ENCODE data around the gene AK3. TPM values are rescaled to one million over a fixed set of nuclear protein-coding genes. Genes with fewer than 3 reads are reported as not detected.

Gene AK3
- total RNA-seq, 1 experiment from 2014 or later: 41.5 TPM

GRCh38 chr9:4774209-4774608, 33.2 kb upstream of the AK3 start:
- H3K23ac ChIP-seq (ENCODE audit: insufficient read length, low read depth, low read length): no peak overlapping the region
- H3K27ac Mint-ChIP-seq: no peak overlapping the region
- DNase-seq: no peak
- no peaks in the 10 kb centered on the region for H3K79me2 ChIP-seq (ENCODE audit: insufficient read depth, low read length)
- no peaks in the 10 kb centered on the region for H3K9me3 ChIP-seq (ENCODE audit: control insufficient read depth, low read depth, low read length)
- no peaks in the 10 kb centered on the region for H3K4me1 ChIP-seq (ENCODE audit: insufficient read depth, low read length)
- no peaks in the 10 kb centered on the region for H3K27me3 Mint-ChIP-seq (ENCODE audit: low read depth)
- H3K23me2 ChIP-seq (ENCODE audit: insufficient read length, low read depth, low read length, poor library complexity, severe bottlenecking): no peaks in the 10 kb centered on the region
- H3K9ac ChIP-seq (ENCODE audit: extremely low read depth, insufficient read length, low read length): no peak overlapping the region
- no peaks in the 10 kb centered on the region for H3K79me1 ChIP-seq (ENCODE audit: insufficient read depth, low read depth, low read length, poor library complexity, severe bottlenecking)
- no peak overlapping the region for H2AK5ac ChIP-seq (ENCODE audit: insufficient read length, low read length)
- H2BK5ac ChIP-seq (ENCODE audit: insufficient read length, low read length): no peak overlapping the region
- H2BK120ac ChIP-seq (ENCODE audit: low read depth, low read length, poor library complexity, severe bottlenecking): no peak overlapping the region
- H4K8ac ChIP-seq (replicated peaks; ENCODE audit: insufficient read length, low read depth, low read length): no peak overlapping the region
- H3K27me3 ChIP-seq (ENCODE audit: insufficient read depth, low read length): no peaks in the 10 kb centered on the region
- no peak overlapping the region for H3K4ac ChIP-seq (ENCODE audit: low read depth, low read length)
- no peak overlapping the region for H3K27ac ChIP-seq (ENCODE audit: insufficient read length, low read depth, low read length)
- TF ChIP-seq CTCF (conservative IDR thresholded peaks at IDR 0.05): no peak
- H2BK12ac ChIP-seq (ENCODE audit: insufficient read length, low read depth, low read length): no peak overlapping the region
- H4K5ac ChIP-seq (ENCODE audit: insufficient read length, low read depth, low read length): no peak overlapping the region
- no peak overlapping the region for H3K18ac ChIP-seq (ENCODE audit: insufficient read length, low read depth, low read length)
- H2BK20ac ChIP-seq (ENCODE audit: low read depth, low read length, poor library complexity, severe bottlenecking): no peak overlapping the region
- no peak overlapping the region for H3K4me3 Mint-ChIP-seq
- H3K56ac ChIP-seq (ENCODE audit: insufficient read length, low read depth, low read length): no peak overlapping the region
- no peaks in the 10 kb centered on the region for H3K4me1 Mint-ChIP-seq
- H3K14ac ChIP-seq (ENCODE audit: insufficient read depth, low read length): no peak overlapping the region
- no peaks in the 10 kb centered on the region for H4K20me1 ChIP-seq (ENCODE audit: control insufficient read depth, insufficient read depth, insufficient read length)
- H3K36me3 Mint-ChIP-seq (ENCODE audit: insufficient read depth in 1 of 3, low read depth in 3 of 3): no peaks in the 10 kb centered on the region
- WGBS (ENCODE audit: extremely low coverage, insufficient read length, low lambda C conversion rate): no CpG with 5 or more reads among the region's 1 CpG
- H3K4me2 ChIP-seq (ENCODE audit: insufficient read depth, insufficient read length, low read length): no peak overlapping the region
- no peak overlapping the region for H2BK15ac ChIP-seq (ENCODE audit: low read depth, low read length)
- no peak overlapping the region for H4K91ac ChIP-seq (ENCODE audit: insufficient read length, low read depth, low read length)
- H2AFZ ChIP-seq (ENCODE audit: low read length): no peak overlapping the region
- no peaks in the 10 kb centered on the region for H3K9me3 Mint-ChIP-seq
- no peak overlapping the region for H3T11ph ChIP-seq (ENCODE audit: low read length)
